SK-N-SH treated with all-trans-retinoic acid at 6 μM for 48 hours (cell line): ENCODE results near the gene KANK2.

Experiments used
- ATAC-seq: fragments of 200-7000 bp; cut with Tn5 transposase; 3 replicates; pipeline ENCODE4 v1.9.1; 2020; ENCODE audit warnings: mild to moderate bottlenecking, moderate library complexity
- ARNTL ChIP-seq: fragments of 450-650 bp; formaldehyde crosslinking; IDR thresholded peaks from 2 replicates; pipeline ENCODE4 v1.5.0; 2020; ENCODE audit warnings: low read depth, mild to moderate bottlenecking, moderate library complexity, borderline replicate concordance
- BACH2 ChIP-seq: fragments of 250-450 bp; sonication (Bioruptor Pico); IDR thresholded peaks from 2 replicates; pipeline ENCODE4 v1.9.0; 2021; ENCODE audit warnings: mild to moderate bottlenecking, borderline replicate concordance
- CREB5 ChIP-seq: fragments of 250-450 bp; sonication (Bioruptor Pico); IDR thresholded peaks from 2 replicates; pipeline ENCODE4 v1.5.1; 2020; ENCODE audit warnings: low read depth, mild to moderate bottlenecking, moderate library complexity
- CSDC2 ChIP-seq: fragments of 250-450 bp; sonication (Bioruptor Pico); IDR thresholded peaks from 2 replicates; pipeline ENCODE4 v1.5.0; 2020; ENCODE audit warnings: mild to moderate bottlenecking, moderate library complexity
- CSRNP3 ChIP-seq: fragments of 250-450 bp; sonication (Bioruptor Pico); IDR thresholded peaks from 2 replicates; pipeline ENCODE4 v1.5.1; 2021; ENCODE audit warnings: mild to moderate bottlenecking, moderate library complexity
- ESRRG ChIP-seq: fragments of 250-450 bp; sonication (Bioruptor Pico); IDR thresholded peaks from 2 replicates; pipeline ENCODE4 v1.6.1; 2021; ENCODE audit warnings: mild to moderate bottlenecking
- GLIS3 ChIP-seq: fragments of 250-450 bp; sonication (Bioruptor Pico); IDR thresholded peaks from 2 replicates; pipeline ENCODE4 v1.5.0; 2020; ENCODE audit warnings: mild to moderate bottlenecking, moderate library complexity
- ISL1 ChIP-seq: fragments of 250-450 bp; sonication (Bioruptor Pico); IDR thresholded peaks from 2 replicates; pipeline ENCODE4 v2.1.2; 2022; ENCODE audit warnings: mild to moderate bottlenecking, moderate library complexity
- OSR1 ChIP-seq: fragments of 250-450 bp; sonication (Bioruptor Pico); IDR thresholded peaks from 2 replicates; pipeline ENCODE4 v1.8.0; 2022; ENCODE audit warnings: moderate library complexity, mild to moderate bottlenecking, inconsistent platforms
- PPARA ChIP-seq: fragments of 250-450 bp; sonication (Bioruptor Pico); IDR thresholded peaks from 2 replicates; pipeline ENCODE4 v1.5.0; 2020; ENCODE audit warnings: mild to moderate bottlenecking, borderline replicate concordance
- SNAI2 ChIP-seq: fragments of 250-450 bp; sonication (Bioruptor Pico); IDR thresholded peaks from 2 replicates; pipeline ENCODE4 v1.5.0; 2020; ENCODE audit warnings: mild to moderate bottlenecking, moderate library complexity
- TOX ChIP-seq: fragments of 250-450 bp; sonication (Bioruptor Pico); IDR thresholded peaks from 2 replicates; pipeline ENCODE4 v1.8.0; 2021; ENCODE audit warnings: mild to moderate bottlenecking, moderate library complexity, borderline replicate concordance
- ZC3H10 ChIP-seq: fragments of 250-450 bp; sonication (Bioruptor Pico); IDR thresholded peaks from 2 replicates; pipeline ENCODE4 v1.5.1; 2021; ENCODE audit warnings: mild to moderate bottlenecking, moderate library complexity
- ZFP3 ChIP-seq: fragments of 250-450 bp; sonication (Bioruptor Pico); IDR thresholded peaks from 2 replicates; pipeline ENCODE4 v1.5.0; 2020; ENCODE audit warnings: mild to moderate bottlenecking, moderate library complexity
- ZFP30 ChIP-seq: fragments of 450-650 bp; formaldehyde crosslinking; IDR thresholded peaks from 2 replicates; pipeline ENCODE4 v1.5.0; 2022; ENCODE audit warnings: mild to moderate bottlenecking, moderate library complexity
- ZNF565 ChIP-seq: fragments of 450-650 bp; formaldehyde crosslinking; conservative IDR thresholded peaks from 2 replicates; pipeline ENCODE4 v1.5.0; 2020; ENCODE audit warnings: low read depth, mild to moderate bottlenecking, moderate library complexity
- ZNF70 ChIP-seq: fragments of 450-650 bp; formaldehyde crosslinking; IDR thresholded peaks from 2 replicates; pipeline ENCODE4 v1.5.0; 2020; ENCODE audit warnings: mild to moderate bottlenecking, moderate library complexity
- ZNF8 ChIP-seq: fragments of 450-650 bp; formaldehyde crosslinking; IDR thresholded peaks from 2 replicates; pipeline ENCODE4 v1.5.0; 2020; ENCODE audit warnings: mild to moderate bottlenecking, moderate library complexity
- TF ChIP-seq, protein P1 (sequence below): fragments of 250-450 bp; sonication (Bioruptor Pico); IDR thresholded peaks from 2 replicates; pipeline ENCODE4 v1.8.0; 2020; ENCODE audit warnings: mild to moderate bottlenecking, moderate library complexity, borderline replicate concordance
- TF ChIP-seq, protein P2 (sequence below): fragments of 250-450 bp; sonication (Bioruptor Pico); IDR thresholded peaks from 2 replicates; pipeline ENCODE4 v1.8.0; 2021; ENCODE audit warnings: low read depth, mild to moderate bottlenecking, moderate library complexity, borderline replicate concordance
- TF ChIP-seq, protein P3 (sequence below): fragments of 250-450 bp; sonication (Bioruptor Pico); IDR thresholded peaks from 2 replicates; pipeline ENCODE4 v1.5.0; 2020; ENCODE audit warnings: mild to moderate bottlenecking, moderate library complexity

The KANK2 gene

DNA sequence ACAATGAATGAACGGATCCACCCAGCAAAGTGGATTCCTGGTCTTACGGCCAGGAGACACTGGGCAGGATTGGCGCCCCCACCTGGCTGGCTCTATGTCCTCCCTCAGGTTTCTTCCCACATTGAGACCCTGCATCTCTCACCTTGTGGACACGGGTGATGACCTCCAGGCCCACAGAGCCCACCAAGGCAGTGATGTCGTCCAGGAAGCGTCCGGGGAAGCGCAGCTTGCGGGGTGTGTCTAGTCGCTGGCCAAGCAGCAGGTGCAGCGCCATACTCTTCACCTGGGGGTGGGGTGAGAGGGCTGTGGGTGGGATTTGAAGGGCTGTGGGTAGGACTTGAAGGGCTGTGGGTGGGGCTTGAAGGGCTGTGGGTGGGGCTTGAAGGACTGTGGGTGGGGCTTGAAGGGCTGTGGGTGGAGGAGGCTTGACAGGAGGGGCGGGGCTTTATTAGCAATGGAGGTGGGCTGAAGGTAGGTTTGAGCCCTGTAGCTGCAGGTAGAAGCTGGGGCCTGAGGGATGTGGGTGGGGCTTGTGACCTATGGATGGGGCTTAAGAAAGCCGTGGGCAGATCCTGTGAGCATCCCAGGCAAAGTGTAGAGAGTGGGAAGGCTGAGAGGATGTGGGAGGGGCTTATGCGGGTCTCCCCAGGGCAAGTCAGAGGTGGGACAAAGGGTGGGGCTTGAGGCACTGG, 30.0 kb upstream of the KANK2 start (continued):
- TF ChIP-seq, protein P1, sequence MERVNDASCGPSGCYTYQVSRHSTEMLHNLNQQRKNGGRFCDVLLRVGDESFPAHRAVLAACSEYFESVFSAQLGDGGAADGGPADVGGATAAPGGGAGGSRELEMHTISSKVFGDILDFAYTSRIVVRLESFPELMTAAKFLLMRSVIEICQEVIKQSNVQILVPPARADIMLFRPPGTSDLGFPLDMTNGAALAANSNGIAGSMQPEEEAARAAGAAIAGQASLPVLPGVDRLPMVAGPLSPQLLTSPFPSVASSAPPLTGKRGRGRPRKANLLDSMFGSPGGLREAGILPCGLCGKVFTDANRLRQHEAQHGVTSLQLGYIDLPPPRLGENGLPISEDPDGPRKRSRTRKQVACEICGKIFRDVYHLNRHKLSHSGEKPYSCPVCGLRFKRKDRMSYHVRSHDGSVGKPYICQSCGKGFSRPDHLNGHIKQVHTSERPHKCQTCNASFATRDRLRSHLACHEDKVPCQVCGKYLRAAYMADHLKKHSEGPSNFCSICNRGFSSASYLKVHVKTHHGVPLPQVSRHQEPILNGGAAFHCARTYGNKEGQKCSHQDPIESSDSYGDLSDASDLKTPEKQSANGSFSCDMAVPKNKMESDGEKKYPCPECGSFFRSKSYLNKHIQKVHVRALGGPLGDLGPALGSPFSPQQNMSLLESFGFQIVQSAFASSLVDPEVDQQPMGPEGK (CRISPR knock-in tag): no peak

DNA sequence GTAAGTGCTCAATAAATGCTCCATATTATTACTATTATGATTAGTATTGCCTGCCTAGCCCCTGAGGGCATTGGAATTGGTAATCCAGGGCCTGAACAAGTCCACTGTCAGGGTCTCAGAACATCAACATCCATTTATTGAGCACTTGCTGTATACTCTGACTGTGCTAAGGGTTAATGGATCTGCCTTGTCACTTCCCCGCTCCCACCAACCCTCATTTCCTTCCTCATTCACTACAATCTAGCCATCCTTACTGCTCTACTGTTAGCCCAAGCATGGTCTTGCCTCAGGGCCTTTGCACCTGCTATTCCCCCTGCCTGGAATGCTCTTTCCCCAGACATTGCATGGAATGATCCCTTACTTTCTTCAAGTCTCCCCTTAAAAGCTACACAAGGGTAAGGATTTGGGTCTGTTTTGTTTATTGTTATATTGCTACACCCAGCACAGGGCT, 29.4 kb upstream of the KANK2 start:
- ATAC-seq: no peak
- no peak for TF ChIP-seq SNAI2
- TF ChIP-seq BACH2 (CRISPR knock-in tag): no peak
- no peak for TF ChIP-seq ZFP3 (CRISPR knock-in tag)
- TF ChIP-seq CSDC2: no peak
- TF ChIP-seq CREB5 (CRISPR knock-in tag): no peak
- TF ChIP-seq ARNTL (CRISPR knock-in tag): no peak
- TF ChIP-seq ZNF70 (CRISPR knock-in tag): no peak
- TF ChIP-seq, protein P2, sequence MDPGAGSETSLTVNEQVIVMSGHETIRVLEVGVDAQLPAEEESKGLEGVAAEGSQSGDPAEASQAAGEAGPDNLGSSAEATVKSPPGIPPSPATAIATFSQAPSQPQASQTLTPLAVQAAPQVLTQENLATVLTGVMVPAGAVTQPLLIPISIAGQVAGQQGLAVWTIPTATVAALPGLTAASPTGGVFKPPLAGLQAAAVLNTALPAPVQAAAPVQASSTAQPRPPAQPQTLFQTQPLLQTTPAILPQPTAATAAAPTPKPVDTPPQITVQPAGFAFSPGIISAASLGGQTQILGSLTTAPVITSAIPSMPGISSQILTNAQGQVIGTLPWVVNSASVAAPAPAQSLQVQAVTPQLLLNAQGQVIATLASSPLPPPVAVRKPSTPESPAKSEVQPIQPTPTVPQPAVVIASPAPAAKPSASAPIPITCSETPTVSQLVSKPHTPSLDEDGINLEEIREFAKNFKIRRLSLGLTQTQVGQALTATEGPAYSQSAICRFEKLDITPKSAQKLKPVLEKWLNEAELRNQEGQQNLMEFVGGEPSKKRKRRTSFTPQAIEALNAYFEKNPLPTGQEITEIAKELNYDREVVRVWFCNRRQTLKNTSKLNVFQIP (CRISPR knock-in tag): no peak
- no peak for TF ChIP-seq GLIS3 (CRISPR knock-in tag)
- TF ChIP-seq ISL1: no peak
- TF ChIP-seq, protein P1 (CRISPR knock-in tag): no peak
- TF ChIP-seq ESRRG (CRISPR knock-in tag): no peak
- TF ChIP-seq ZC3H10 (CRISPR knock-in tag): no peak
- TF ChIP-seq ZNF8: no peak
- TF ChIP-seq ZNF565: no peak
- no peak for TF ChIP-seq PPARA (CRISPR knock-in tag)
- TF ChIP-seq CSRNP3 (CRISPR knock-in tag): no peak
- TF ChIP-seq, all 23 proteins: peak for 0

GRCh38 chr19:11225815-11226214, 28.5 kb upstream of the KANK2 start:
- TF ChIP-seq OSR1 (CRISPR knock-in tag) (no peak), ZFP30 (CRISPR knock-in tag) (no peak), TOX (CRISPR knock-in tag) (no peak)
- TF ChIP-seq, protein P3, sequence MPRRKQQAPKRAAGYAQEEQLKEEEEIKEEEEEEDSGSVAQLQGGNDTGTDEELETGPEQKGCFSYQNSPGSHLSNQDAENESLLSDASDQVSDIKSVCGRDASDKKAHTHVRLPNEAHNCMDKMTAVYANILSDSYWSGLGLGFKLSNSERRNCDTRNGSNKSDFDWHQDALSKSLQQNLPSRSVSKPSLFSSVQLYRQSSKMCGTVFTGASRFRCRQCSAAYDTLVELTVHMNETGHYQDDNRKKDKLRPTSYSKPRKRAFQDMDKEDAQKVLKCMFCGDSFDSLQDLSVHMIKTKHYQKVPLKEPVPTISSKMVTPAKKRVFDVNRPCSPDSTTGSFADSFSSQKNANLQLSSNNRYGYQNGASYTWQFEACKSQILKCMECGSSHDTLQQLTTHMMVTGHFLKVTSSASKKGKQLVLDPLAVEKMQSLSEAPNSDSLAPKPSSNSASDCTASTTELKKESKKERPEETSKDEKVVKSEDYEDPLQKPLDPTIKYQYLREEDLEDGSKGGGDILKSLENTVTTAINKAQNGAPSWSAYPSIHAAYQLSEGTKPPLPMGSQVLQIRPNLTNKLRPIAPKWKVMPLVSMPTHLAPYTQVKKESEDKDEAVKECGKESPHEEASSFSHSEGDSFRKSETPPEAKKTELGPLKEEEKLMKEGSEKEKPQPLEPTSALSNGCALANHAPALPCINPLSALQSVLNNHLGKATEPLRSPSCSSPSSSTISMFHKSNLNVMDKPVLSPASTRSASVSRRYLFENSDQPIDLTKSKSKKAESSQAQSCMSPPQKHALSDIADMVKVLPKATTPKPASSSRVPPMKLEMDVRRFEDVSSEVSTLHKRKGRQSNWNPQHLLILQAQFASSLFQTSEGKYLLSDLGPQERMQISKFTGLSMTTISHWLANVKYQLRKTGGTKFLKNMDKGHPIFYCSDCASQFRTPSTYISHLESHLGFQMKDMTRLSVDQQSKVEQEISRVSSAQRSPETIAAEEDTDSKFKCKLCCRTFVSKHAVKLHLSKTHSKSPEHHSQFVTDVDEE (CRISPR knock-in tag): no peak
- ATAC-seq: no peak
